ENCODE results near the gene DNAAF5.

DNAAF5 gene

GRCh38 chr7:820341-820740 is 93.8 kb downstream of the DNAAF5 start:
- no peak for DNase-seq

GRCh38 chr7:821688-822087 is 95.2 kb downstream of the DNAAF5 start:
- DNase-seq = no peak

GRCh38 chr7:822692-823276 is 96.3 kb downstream of the DNAAF5 start:
- DNase-seq = no peak

GRCh38 chr7:823649-824048 is 97.2 kb downstream of the DNAAF5 start:
- no peak for DNase-seq

GRCh38 chr7:824081-824480 is 97.6 kb downstream of the DNAAF5 start:
- no peak for DNase-seq

GRCh38 chr7:824664-825063 is 98.2 kb downstream of the DNAAF5 start:
- DNase-seq = no peak

- DNase-seq = no peak
These were observed 98.9 kb downstream of the DNAAF5 start for GRCh38 chr7:825386-825785.

- DNase-seq = no peak
These were observed 99.9 kb downstream of the DNAAF5 start for GRCh38 chr7:826230-826917.

- DNase-seq = no peak
These were observed 102.5 kb downstream of the DNAAF5 start for GRCh38 chr7:828793-829561.

GRCh38 chr7:830069-830468 is 103.6 kb downstream of the DNAAF5 start:
- no peak for DNase-seq

GRCh38 chr7:831596-832166 is 105.2 kb downstream of the DNAAF5 start:
- DNase-seq = no peak

- DNase-seq = no peak
These were observed 105.9 kb downstream of the DNAAF5 start, which contains the start of gene SUN1 for GRCh38 chr7:832167-832967. Gene SUN1 (plus strand): TSS chr7:832476. CDS start chr7:832525, 49 bp downstream.

- DNase-seq = no peak
These were observed 106.5 kb downstream of the DNAAF5 start for GRCh38 chr7:832968-833424.

GRCh38 chr7:833601-834258 is 107.2 kb downstream of the DNAAF5 start:
- DNase-seq = no peak

- no peak for DNase-seq
These were observed 107.8 kb downstream of the DNAAF5 start for GRCh38 chr7:834277-834676.

GRCh38 chr7:835021-835420 is 108.5 kb downstream of the DNAAF5 start:
- no peak for DNase-seq

GRCh38 chr7:835485-836401 is 109.2 kb downstream of the DNAAF5 start:
- no peak for DNase-seq

All from NCI-H1436 (cell line).